ENCODE measurements around the gene SEL1L3. TPM values are rescaled to one million over a fixed set of nuclear protein-coding genes. Genes with fewer than 3 reads are reported as not detected.
A peak's percentile ranks its signal among the peaks of the same experiment; 100 is the strongest.

The SEL1L3 gene
- total RNA-seq, 1 donor, result 83.6 TPM

- Histone ChIP-seq H3K4me3 (ENCODE audit: insufficient read depth, low read length) (peak overlapping the region; percentile 5), H3K36me3 (ENCODE audit: insufficient read depth, low read length) (no peaks in the 10 kb centered on the region), H3K9me3 (ENCODE audit: low read depth, low read length) (no peaks in the 10 kb centered on the region), H3K27ac (ENCODE audit: low read depth, low read length) (peak overlapping the region; percentile 89), H3K79me2 (ENCODE audit: insufficient read depth, low read length) (no peaks in the 10 kb centered on the region), H3K4me1 (ENCODE audit: insufficient read depth, low read length) (peaks cover 62% of the 10 kb centered on the region), H4K20me1 (ENCODE audit: insufficient read depth, low read length) (no peaks in the 10 kb centered on the region), H3K27me3 (ENCODE audit: insufficient read depth, low read length) (no peaks in the 10 kb centered on the region), H3K4me2 (ENCODE audit: insufficient read depth, low read length) (peak overlapping the region; percentile 65), H2AFZ (ENCODE audit: low read length) (peak overlapping the region; percentile 16)
- peak; percentile 78 for DNase-seq (ENCODE audit: insufficient read length, low spot score, missing footprints)
- no peak for TF ChIP-seq CTCF (IDR thresholded peaks at IDR 0.05; ENCODE audit: extremely low read depth, low read depth, low read length)
Observed at GRCh38 chr4:25810461-25811373, 52.1 kb downstream of the SEL1L3 start.

- Histone ChIP-seq H3K9me3 (ENCODE audit: low read depth, low read length) (no peaks in the 10 kb centered on the region), H3K4me1 (ENCODE audit: insufficient read depth, low read length) (peaks cover 55% of the 10 kb centered on the region), H3K27me3 (ENCODE audit: insufficient read depth, low read length) (no peaks in the 10 kb centered on the region), H3K4me3 (ENCODE audit: insufficient read depth, low read length) (no peak overlapping the region), H3K79me2 (ENCODE audit: insufficient read depth, low read length) (no peaks in the 10 kb centered on the region), H2AFZ (ENCODE audit: low read length) (no peak overlapping the region), H3K27ac (ENCODE audit: low read depth, low read length) (no peak overlapping the region), H3K4me2 (ENCODE audit: insufficient read depth, low read length) (no peak overlapping the region), H4K20me1 (ENCODE audit: insufficient read depth, low read length) (no peaks in the 10 kb centered on the region), H3K36me3 (ENCODE audit: insufficient read depth, low read length) (no peaks in the 10 kb centered on the region)
- DNase-seq (ENCODE audit: insufficient read length, low spot score, missing footprints), result no peak
- TF ChIP-seq CTCF (IDR thresholded peaks at IDR 0.05; ENCODE audit: extremely low read depth, low read depth, low read length), result no peak
Observed at GRCh38 chr4:25809996-25810395, 52.8 kb downstream of the SEL1L3 start.

GRCh38 chr4:25807102-25807728, 55.6 kb downstream of the SEL1L3 start:
- peaks cover 14% of the 10 kb centered on the region for H3K36me3 ChIP-seq (ENCODE audit: insufficient read depth, low read length)
- TF ChIP-seq CTCF (IDR thresholded peaks at IDR 0.05; ENCODE audit: extremely low read depth, low read depth, low read length), result no peak
- H2AFZ ChIP-seq (ENCODE audit: low read length), result no peak overlapping the region
- no peak overlapping the region for H3K4me3 ChIP-seq (ENCODE audit: insufficient read depth, low read length)
- no peaks in the 10 kb centered on the region for H3K79me2 ChIP-seq (ENCODE audit: insufficient read depth, low read length)
- H3K27me3 ChIP-seq (ENCODE audit: insufficient read depth, low read length), result no peaks in the 10 kb centered on the region
- no peak for DNase-seq (ENCODE audit: insufficient read length, low spot score, missing footprints)
- no peak overlapping the region for H3K27ac ChIP-seq (ENCODE audit: low read depth, low read length)
- H4K20me1 ChIP-seq (ENCODE audit: insufficient read depth, low read length), result no peaks in the 10 kb centered on the region
- H3K4me1 ChIP-seq (ENCODE audit: insufficient read depth, low read length), result peaks cover 29% of the 10 kb centered on the region
- no peak overlapping the region for H3K4me2 ChIP-seq (ENCODE audit: insufficient read depth, low read length)
- no peaks in the 10 kb centered on the region for H3K9me3 ChIP-seq (ENCODE audit: low read depth, low read length)

GRCh38 chr4:25805255-25805860, 57.4 kb downstream of the SEL1L3 start:
- no peak for DNase-seq (ENCODE audit: insufficient read length, low spot score, missing footprints)
- H3K4me2 ChIP-seq (ENCODE audit: insufficient read depth, low read length), result no peak overlapping the region
- TF ChIP-seq CTCF (IDR thresholded peaks at IDR 0.05; ENCODE audit: extremely low read depth, low read depth, low read length), result no peak
- no peak overlapping the region for H3K27ac ChIP-seq (ENCODE audit: low read depth, low read length)
- H3K4me1 ChIP-seq (ENCODE audit: insufficient read depth, low read length), result peaks cover 17% of the 10 kb centered on the region
- no peak overlapping the region for H3K4me3 ChIP-seq (ENCODE audit: insufficient read depth, low read length)
- H4K20me1 ChIP-seq (ENCODE audit: insufficient read depth, low read length), result no peaks in the 10 kb centered on the region
- H3K79me2 ChIP-seq (ENCODE audit: insufficient read depth, low read length), result no peaks in the 10 kb centered on the region
- peaks cover 19% of the 10 kb centered on the region for H3K36me3 ChIP-seq (ENCODE audit: insufficient read depth, low read length)
- H2AFZ ChIP-seq (ENCODE audit: low read length), result no peak overlapping the region
- H3K27me3 ChIP-seq (ENCODE audit: insufficient read depth, low read length), result no peaks in the 10 kb centered on the region
- H3K9me3 ChIP-seq (ENCODE audit: low read depth, low read length), result no peaks in the 10 kb centered on the region

All from osteoblast (primary cell).